Activated T-cell treated with anti-CD3 and anti-CD28 coated beads, Interleukin-2, amount 50 U/mL, for 4 hours (primary cell): ENCODE measurements around the gene SLC13A1. TPM values are rescaled to one million over a fixed set of nuclear protein-coding genes. Genes with fewer than 3 reads are reported as not detected.
"Not testable (repeated sequence)": the region's sequence is repeated elsewhere in the genome, so short reads cannot be mapped to it uniquely, and the experiment has no call there.

Source experiments
- ATAC-seq, 2 donors: fragments of 200-7000 bp; cut with Tn5 transposase; one replicate each; pipeline ENCODE4 v1.10.0; 2021
- DNase-seq: peaks from one replicate; pipeline ENCODE4 v3.0.0-alpha.2; 2020
- H3K27me3 Mint-ChIP-seq: one replicate; pipeline ENCODE4 v1.8.0; 2021; ENCODE audit warnings: low read depth, mixed read lengths
- H3K36me3 Mint-ChIP-seq: one replicate; pipeline ENCODE4 v1.8.0; 2022; ENCODE audit warnings: mixed read lengths; ENCODE audit not compliant: insufficient read depth
- H3K4me1 Mint-ChIP-seq: one replicate; pipeline ENCODE4 v1.8.0; 2021; ENCODE audit warnings: low read depth, mixed read lengths
- H3K4me3 Mint-ChIP-seq: one replicate; pipeline ENCODE4 v1.8.0; 2021; ENCODE audit warnings: mild to moderate bottlenecking, moderate library complexity, mixed read lengths
- H3K9me3 Mint-ChIP-seq: one replicate; pipeline ENCODE4 v1.8.0; 2021; ENCODE audit warnings: mixed read lengths
- total RNA-seq, 3 donors: library from RNA; stranded (reverse); gene quantifications; one replicate each; pipeline ENCODE4 v1.2.1, GENCODE V29; 2021

The SLC13A1 gene
- total RNA-seq, 3 donors from 2014 or later, result not detected

GRCh38 chr7:123126691-123127090 lies 73.1 kb downstream of the SLC13A1 start:
- DNase-seq, result no peak
- Mint-ChIP-seq H3K4me1 (no peaks in the 10 kb centered on the region), H3K9me3 (no peaks in the 10 kb centered on the region), H3K27me3 (no peaks in the 10 kb centered on the region), H3K36me3 (no peaks in the 10 kb centered on the region), H3K4me3 (no peak overlapping the region)
- ATAC-seq, result no peak

GRCh38 chr7:123126171-123126570 lies 73.6 kb downstream of the SLC13A1 start:
- no peak for DNase-seq
- no peaks in the 10 kb centered on the region for H3K4me1 Mint-ChIP-seq
- H3K9me3 Mint-ChIP-seq, result no peaks in the 10 kb centered on the region
- ATAC-seq, result no peak
- H3K27me3 Mint-ChIP-seq, result no peaks in the 10 kb centered on the region
- H3K4me3 Mint-ChIP-seq, result no peak overlapping the region
- H3K36me3 Mint-ChIP-seq, result no peaks in the 10 kb centered on the region

GRCh38 chr7:123125231-123125630 lies 74.5 kb downstream of the SLC13A1 start:
- H3K27me3 Mint-ChIP-seq, result no peaks in the 10 kb centered on the region
- H3K9me3 Mint-ChIP-seq, result peaks cover under 1% of the 10 kb centered on the region
- no peak for ATAC-seq
- H3K4me3 Mint-ChIP-seq, result no peak overlapping the region
- no peak for DNase-seq
- no peaks in the 10 kb centered on the region for H3K4me1 Mint-ChIP-seq
- no peaks in the 10 kb centered on the region for H3K36me3 Mint-ChIP-seq

- Mint-ChIP-seq H3K4me1 (no peaks in the 10 kb centered on the region), H3K9me3 (peaks cover 11% of the 10 kb centered on the region), H3K4me3 (no peak overlapping the region), H3K27me3 (no peaks in the 10 kb centered on the region), H3K36me3 (no peaks in the 10 kb centered on the region)
- ATAC-seq (no peak), DNase-seq (no peak)
Observed at GRCh38 chr7:123122916-123123315, 76.9 kb downstream of the SLC13A1 start.

- Mint-ChIP-seq H3K9me3 (peaks cover 11% of the 10 kb centered on the region), H3K36me3 (no peaks in the 10 kb centered on the region), H3K27me3 (no peaks in the 10 kb centered on the region), H3K4me3 (no peak overlapping the region), H3K4me1 (no peaks in the 10 kb centered on the region)
- ATAC-seq (no peak), DNase-seq (no peak)
Observed at GRCh38 chr7:123120286-123120685, 79.5 kb downstream of the SLC13A1 start.

- no peak for DNase-seq
- ATAC-seq, result no peak
- no peak overlapping the region for H3K4me3 Mint-ChIP-seq
- H3K4me1 Mint-ChIP-seq, result no peaks in the 10 kb centered on the region
- no peaks in the 10 kb centered on the region for H3K36me3 Mint-ChIP-seq
- no peaks in the 10 kb centered on the region for H3K27me3 Mint-ChIP-seq
- H3K9me3 Mint-ChIP-seq, result peaks cover 23% of the 10 kb centered on the region
Observed at GRCh38 chr7:123115331-123115730, 84.4 kb downstream of the SLC13A1 start.

- Mint-ChIP-seq H3K4me3 (no peak overlapping the region), H3K27me3 (no peaks in the 10 kb centered on the region), H3K36me3 (no peaks in the 10 kb centered on the region), H3K9me3 (peaks cover 19% of the 10 kb centered on the region), H3K4me1 (no peaks in the 10 kb centered on the region)
- no peak for DNase-seq
- ATAC-seq, result no peak
Observed at GRCh38 chr7:123114288-123114687, 85.5 kb downstream of the SLC13A1 start.

GRCh38 chr7:123112833-123113232 lies 86.9 kb downstream of the SLC13A1 start:
- H3K4me1 Mint-ChIP-seq, result no peaks in the 10 kb centered on the region

GRCh38 chr7:123099712-123100111 lies 100.1 kb downstream of the SLC13A1 start:
- no peaks in the 10 kb centered on the region for H3K9me3 Mint-ChIP-seq

More at GRCh38 chr7:123112833-123113232, 86.9 kb downstream of the SLC13A1 start:
- no peaks in the 10 kb centered on the region for H3K27me3 Mint-ChIP-seq
- peaks cover 13% of the 10 kb centered on the region for H3K9me3 Mint-ChIP-seq
- DNase-seq (no peak), ATAC-seq (no peak)
- no peak overlapping the region for H3K4me3 Mint-ChIP-seq
- H3K36me3 Mint-ChIP-seq, result no peaks in the 10 kb centered on the region

GRCh38 chr7:123096976-123097375 lies 102.8 kb downstream of the SLC13A1 start:
- ATAC-seq (no peak), DNase-seq (no peak)
- Mint-ChIP-seq H3K36me3 (no peaks in the 10 kb centered on the region), H3K4me3 (no peak overlapping the region), H3K9me3 (no peaks in the 10 kb centered on the region), H3K4me1 (no peaks in the 10 kb centered on the region), H3K27me3 (no peaks in the 10 kb centered on the region)

More at GRCh38 chr7:123099712-123100111, 100.1 kb downstream of the SLC13A1 start:
- Mint-ChIP-seq H3K27me3 (no peaks in the 10 kb centered on the region), H3K4me3 (no peak overlapping the region), H3K36me3 (no peaks in the 10 kb centered on the region), H3K4me1 (no peaks in the 10 kb centered on the region)
- DNase-seq (no peak), ATAC-seq (no peak)

- DNase-seq, result no peak
- H3K36me3 Mint-ChIP-seq, result no peaks in the 10 kb centered on the region
- no peaks in the 10 kb centered on the region for H3K9me3 Mint-ChIP-seq
- H3K4me3 Mint-ChIP-seq, result no peak overlapping the region
- ATAC-seq, result no peak
- H3K27me3 Mint-ChIP-seq, result no peaks in the 10 kb centered on the region
- no peaks in the 10 kb centered on the region for H3K4me1 Mint-ChIP-seq
Observed at GRCh38 chr7:123096434-123096833, 103.3 kb downstream of the SLC13A1 start.

GRCh38 chr7:123090456-123090855 lies 109.3 kb downstream of the SLC13A1 start:
- DNase-seq, result no peak
- no peaks in the 10 kb centered on the region for H3K36me3 Mint-ChIP-seq
- no peak overlapping the region for H3K4me3 Mint-ChIP-seq
- H3K9me3 Mint-ChIP-seq, result no peaks in the 10 kb centered on the region
- no peaks in the 10 kb centered on the region for H3K4me1 Mint-ChIP-seq
- no peaks in the 10 kb centered on the region for H3K27me3 Mint-ChIP-seq
- ATAC-seq, result no peak

GRCh38 chr7:123086910-123087309 lies 112.9 kb downstream of the SLC13A1 start:
- H3K4me3 Mint-ChIP-seq, H3K36me3 Mint-ChIP-seq, ATAC-seq, H3K9me3 Mint-ChIP-seq, DNase-seq, H3K27me3 Mint-ChIP-seq, H3K4me1 Mint-ChIP-seq: not testable (repeated sequence)

GRCh38 chr7:123084861-123085260 lies 114.9 kb downstream of the SLC13A1 start:
- H3K4me1 Mint-ChIP-seq, H3K36me3 Mint-ChIP-seq, H3K9me3 Mint-ChIP-seq, H3K4me3 Mint-ChIP-seq, DNase-seq, H3K27me3 Mint-ChIP-seq, ATAC-seq: not testable (repeated sequence)

- Mint-ChIP-seq H3K4me3 (no peak overlapping the region), H3K9me3 (peaks cover 8% of the 10 kb centered on the region), H3K27me3 (no peaks in the 10 kb centered on the region), H3K36me3 (no peaks in the 10 kb centered on the region), H3K4me1 (no peaks in the 10 kb centered on the region)
- no peak for ATAC-seq
- DNase-seq, result no peak
Observed at GRCh38 chr7:123079021-123079420, 120.7 kb downstream of the SLC13A1 start.
